ENCODE data around the gene TEDDM1. TPM values are rescaled to one million over a fixed set of nuclear protein-coding genes. Genes with fewer than 3 reads are reported as not detected.

TEDDM1 gene
- polyA plus RNA-seq, 1 donor (not counting 4 experiments of a cell fraction or from before 2014, with no cell fraction given): not detected

GRCh38 chr1:182359645-182360044 is 40.8 kb downstream of the TEDDM1 start:
- Histone ChIP-seq H3K9me3 (ENCODE audit: control insufficient read depth, low read depth, low read length) (no peaks in the 10 kb centered on the region), H3K4me3 (ENCODE audit: control insufficient read depth in 2 of 3, extremely low read depth in 1 of 3, insufficient read depth in 2 of 3, low read depth in 1 of 3, low read length in 3 of 3) (no peak overlapping the region), H4K20me1 (ENCODE audit: control insufficient read depth, extremely low read depth, insufficient read depth, low read length) (no peaks in the 10 kb centered on the region), H2AFZ (ENCODE audit: control insufficient read depth, low read length) (no peak overlapping the region), H3K4me1 (ENCODE audit: control insufficient read depth, extremely low read depth, insufficient read depth, low read length) (no peaks in the 10 kb centered on the region), H3K4me2 (ENCODE audit: control insufficient read depth, extremely low read depth, insufficient read depth, low read depth, low read length) (no peak overlapping the region), H3K9me1 (ENCODE audit: control insufficient read depth, extremely low read depth, insufficient read depth, low read length) (no peaks in the 10 kb centered on the region), H3K27me3 (ENCODE audit: control insufficient read depth, extremely low read depth, insufficient read depth, low read length) (no peaks in the 10 kb centered on the region), H3K9ac (ENCODE audit: control insufficient read depth, extremely low read depth, insufficient read depth, low read length) (no peak overlapping the region), H3K36me3 (ENCODE audit: control insufficient read depth in 2 of 2, extremely low read depth in 1 of 2, insufficient read depth in 2 of 2, low read length in 2 of 2) (no peaks in the 10 kb centered on the region), H3K27ac (ENCODE audit: control insufficient read depth, insufficient read depth, low read length) (no peak overlapping the region), H3K79me2 (ENCODE audit: control insufficient read depth, insufficient read depth, low read length) (no peaks in the 10 kb centered on the region)
- FAIRE-seq (no peak), DNase-seq (ENCODE audit: low read depth, low spot score) (no peak)
- dilution Hi-C loops (cut with MboI; ENCODE audit: extremely low pct_ligation_motif_present, low sequenced_read_pairs): no loop called here
- TF ChIP-seq EZH2 (IDR thresholded peaks at IDR 0.05; ENCODE audit: low read length) (no peak), CTCF (optimal IDR thresholded peaks at IDR 0.05 in 1 of 3, IDR thresholded peaks at IDR 0.05 in 1 of 3, conservative IDR thresholded peaks at IDR 0.05 in 1 of 3; ENCODE audit: extremely low read depth in 1 of 3, insufficient read depth in 2 of 3, low read length in 3 of 3) (no peak)

- Histone ChIP-seq H3K4me2 (ENCODE audit: control insufficient read depth, extremely low read depth, insufficient read depth, low read depth, low read length) (no peak overlapping the region), H3K9me1 (ENCODE audit: control insufficient read depth, extremely low read depth, insufficient read depth, low read length) (no peaks in the 10 kb centered on the region), H3K9me3 (ENCODE audit: control insufficient read depth, low read depth, low read length) (no peaks in the 10 kb centered on the region), H3K36me3 (ENCODE audit: control insufficient read depth in 2 of 2, extremely low read depth in 1 of 2, insufficient read depth in 2 of 2, low read length in 2 of 2) (no peaks in the 10 kb centered on the region), H3K9ac (ENCODE audit: control insufficient read depth, extremely low read depth, insufficient read depth, low read length) (no peak overlapping the region), H3K27me3 (ENCODE audit: control insufficient read depth, extremely low read depth, insufficient read depth, low read length) (no peaks in the 10 kb centered on the region), H3K27ac (ENCODE audit: control insufficient read depth, insufficient read depth, low read length) (no peak overlapping the region), H3K79me2 (ENCODE audit: control insufficient read depth, insufficient read depth, low read length) (no peaks in the 10 kb centered on the region), H4K20me1 (ENCODE audit: control insufficient read depth, extremely low read depth, insufficient read depth, low read length) (no peaks in the 10 kb centered on the region), H3K4me1 (ENCODE audit: control insufficient read depth, extremely low read depth, insufficient read depth, low read length) (no peaks in the 10 kb centered on the region), H3K4me3 (ENCODE audit: control insufficient read depth in 2 of 3, extremely low read depth in 1 of 3, insufficient read depth in 2 of 3, low read depth in 1 of 3, low read length in 3 of 3) (no peak overlapping the region), H2AFZ (ENCODE audit: control insufficient read depth, low read length) (no peak overlapping the region)
- DNase-seq (ENCODE audit: low read depth, low spot score): no peak
- dilution Hi-C loops (cut with MboI; ENCODE audit: extremely low pct_ligation_motif_present, low sequenced_read_pairs): no loop called here
- TF ChIP-seq CTCF (optimal IDR thresholded peaks at IDR 0.05 in 1 of 3, IDR thresholded peaks at IDR 0.05 in 1 of 3, conservative IDR thresholded peaks at IDR 0.05 in 1 of 3; ENCODE audit: extremely low read depth in 1 of 3, insufficient read depth in 2 of 3, low read length in 3 of 3) (no peak), EZH2 (IDR thresholded peaks at IDR 0.05; ENCODE audit: low read length) (no peak)
- FAIRE-seq: no peak
These were observed 42.6 kb downstream of the TEDDM1 start for GRCh38 chr1:182357913-182358312.
